Retinal pigment epithelial cell (primary cell): ENCODE results near the gene PKDREJ.
"Not testable (repeated sequence)": the region's sequence is repeated elsewhere in the genome, so short reads cannot be mapped to it uniquely, and the experiment has no call there.

Experiments used
- DNase-seq: peaks from one replicate; pipeline ENCODE4 v3.0.0-alpha.2; 2010; ENCODE audit warnings: low read depth
- H3K4me3 ChIP-seq: 2 replicates; pipeline ENCODE4 v1.5.1; 2011; ENCODE audit warnings: mild to moderate bottlenecking, low read length, control low read depth, moderate library complexity
- CTCF ChIP-seq: conservative IDR thresholded peaks from 2 replicates; pipeline ENCODE4 v1.5.1; 2011; ENCODE audit warnings: low read depth, low read length, control low read depth, inconsistent platforms

The PKDREJ gene

DNA sequence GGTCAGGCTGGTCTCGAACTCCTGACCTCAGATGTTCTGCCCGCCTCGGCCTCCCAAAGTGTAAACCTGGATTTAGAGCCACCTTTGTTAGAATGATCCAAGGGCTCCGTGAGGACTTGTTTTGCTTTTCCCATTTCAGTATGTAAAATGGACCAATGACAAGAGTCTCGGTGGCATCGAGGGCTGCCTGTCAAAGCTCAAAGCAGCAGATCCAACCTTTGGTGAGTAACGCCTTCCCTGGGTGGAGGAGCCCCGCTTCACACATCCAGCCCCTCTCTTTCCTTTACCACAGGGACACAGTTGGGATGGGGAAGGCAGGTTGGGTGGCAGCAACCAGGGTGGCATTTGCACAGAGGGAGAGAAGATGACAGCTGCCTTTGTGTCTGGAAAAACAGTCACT, 9.1 kb upstream of the PKDREJ start:
- no peak for DNase-seq
- no peak for TF ChIP-seq CTCF
- H3K4me3 ChIP-seq: no peak overlapping the region

GRCh38 chr22:46269564-46269963, 6.4 kb upstream of the PKDREJ start:
- DNase-seq: no peak
- H3K4me3 ChIP-seq: no peak overlapping the region
- no peak for TF ChIP-seq CTCF

- peak within 1 kb of the TSS; percentile 69 for H3K4me3 ChIP-seq
- DNase-seq: peak; percentile 13
- no peak for TF ChIP-seq CTCF
Measured at GRCh38 chr22:46267431-46268279, 4.5 kb upstream of the PKDREJ start, which contains the start of gene TTC38. TTC38 (plus strand) TSS chr22:46268008; CDS start chr22:46268040, 32 bp downstream.

GRCh38 chr22:46265627-46266026, 2.5 kb upstream of the PKDREJ start:
- H3K4me3 ChIP-seq, DNase-seq: not testable (repeated sequence)

- not testable (repeated sequence) for DNase-seq, H3K4me3 ChIP-seq
Measured at GRCh38 chr22:46264520-46264919, 1.4 kb upstream of the PKDREJ start.

DNA sequence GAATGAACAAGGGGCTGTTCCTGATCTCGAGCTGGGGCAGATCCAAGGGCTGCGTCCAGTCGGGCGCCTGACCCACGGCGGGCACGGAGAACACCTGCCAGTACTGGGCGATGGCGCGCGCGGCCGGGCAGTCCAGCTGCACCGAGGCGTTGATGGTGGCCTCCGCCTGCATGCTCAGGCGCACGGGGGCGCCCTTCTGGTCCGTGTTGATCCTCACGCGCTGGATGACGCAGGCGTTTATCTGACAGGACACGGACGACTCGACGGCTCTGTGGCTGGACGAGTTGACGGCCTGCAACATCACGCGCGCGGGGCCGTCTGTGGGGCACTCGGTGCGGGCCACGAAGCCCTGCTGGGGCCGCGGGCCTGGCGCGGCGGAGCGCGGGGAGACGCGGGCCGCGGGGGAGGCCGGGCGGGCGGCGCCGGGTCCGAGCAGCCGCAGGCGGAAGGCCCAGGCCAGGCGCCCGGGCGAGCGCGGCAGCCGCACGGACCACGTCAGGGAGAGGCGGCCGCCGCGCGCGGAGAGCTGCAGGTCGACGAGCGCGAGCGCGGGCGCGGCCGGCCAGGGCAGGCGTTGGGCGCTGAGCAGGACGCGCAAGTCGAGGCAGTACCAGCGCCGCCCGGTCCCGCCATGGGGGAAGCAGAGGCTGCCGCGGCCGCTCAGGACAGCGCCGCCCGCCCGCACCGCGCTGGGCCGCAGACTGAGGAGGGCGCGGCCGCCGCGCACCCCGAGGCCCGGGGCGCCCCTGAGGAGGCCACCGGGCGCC, 511 bp downstream of the PKDREJ start:
- H3K4me3 ChIP-seq: no peak overlapping the region
- peak; percentile 13 for DNase-seq

DNA sequence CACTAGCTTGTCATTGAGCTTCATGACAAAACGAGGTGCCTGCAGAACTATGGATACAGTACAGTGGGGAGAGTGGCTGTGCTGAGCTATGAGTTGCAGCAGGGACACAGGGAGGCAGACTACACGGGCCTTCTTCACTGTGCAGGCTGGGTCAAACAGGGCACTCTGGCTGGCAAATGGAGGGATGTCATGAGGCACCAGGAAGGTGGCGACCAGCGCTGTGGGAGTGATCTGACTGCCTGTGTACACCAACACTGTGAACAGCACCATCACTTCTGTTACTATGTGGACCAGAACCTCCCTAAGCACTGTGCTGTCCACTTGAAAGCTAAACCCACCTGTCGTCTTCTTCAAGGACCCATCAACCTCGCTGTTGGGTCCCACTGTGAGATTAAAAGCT, 3.1 kb downstream of the PKDREJ start:
- H3K4me3 ChIP-seq: no peak overlapping the region
- no peak for DNase-seq
- no peak for TF ChIP-seq CTCF

More for the DNA sequence above, 511 bp downstream of the PKDREJ start:
- TF ChIP-seq CTCF: peak; percentile 48

- no peak for DNase-seq
- no peak for TF ChIP-seq CTCF
- no peak overlapping the region for H3K4me3 ChIP-seq
Measured at GRCh38 chr22:46259374-46259773, 3.8 kb downstream of the PKDREJ start.
